AG20443 (cell line): Measurements from ENCODE around the gene MGMT.

Experiments
- DNase-seq: peaks from one replicate; pipeline ENCODE4 v3.0.0; 2012; ENCODE audit warnings: low spot score, mixed read lengths

MGMT gene

GRCh38 chr10:129544205-129545202, 77.5 kb downstream of the MGMT start:
- no peak for DNase-seq

- DNase-seq: no peak
Measured at GRCh38 chr10:129545261-129545660, 78.2 kb downstream of the MGMT start.

GRCh38 chr10:129546106-129546505, 79.1 kb downstream of the MGMT start:
- no peak for DNase-seq

- DNase-seq: no peak
Measured at GRCh38 chr10:129547608-129548007, 80.6 kb downstream of the MGMT start.

GRCh38 chr10:129548600-129548999, 81.6 kb downstream of the MGMT start:
- DNase-seq: no peak

- DNase-seq: no peak
Measured at GRCh38 chr10:129550076-129550475, 83.0 kb downstream of the MGMT start.

GRCh38 chr10:129550658-129551057, 83.6 kb downstream of the MGMT start:
- no peak for DNase-seq

- DNase-seq: no peak
Measured at GRCh38 chr10:129552119-129552518, 85.1 kb downstream of the MGMT start.

GRCh38 chr10:129553928-129554327, 86.9 kb downstream of the MGMT start:
- no peak for DNase-seq

GRCh38 chr10:129556316-129556715, 89.3 kb downstream of the MGMT start:
- DNase-seq: no peak

GRCh38 chr10:129560361-129560760, 93.3 kb downstream of the MGMT start:
- no peak for DNase-seq

- no peak for DNase-seq
Measured at GRCh38 chr10:129562487-129562886, 95.4 kb downstream of the MGMT start.

GRCh38 chr10:129564923-129565322, 97.9 kb downstream of the MGMT start:
- DNase-seq: no peak

GRCh38 chr10:129568583-129569344, 101.7 kb downstream of the MGMT start:
- DNase-seq: no peak

GRCh38 chr10:129570185-129570584, 103.1 kb downstream of the MGMT start:
- no peak for DNase-seq

- DNase-seq: no peak
Measured at GRCh38 chr10:129579228-129579627, 112.2 kb downstream of the MGMT start.

GRCh38 chr10:129580010-129580409, 113.0 kb downstream of the MGMT start:
- no peak for DNase-seq

- no peak for DNase-seq
Measured at GRCh38 chr10:129580901-129581300, 113.9 kb downstream of the MGMT start.

- no peak for DNase-seq
Measured at GRCh38 chr10:129581827-129582411, 114.9 kb downstream of the MGMT start.

- DNase-seq: no peak
Measured at GRCh38 chr10:129583831-129584230, 116.8 kb downstream of the MGMT start.

GRCh38 chr10:129586898-129587443, 119.9 kb downstream of the MGMT start:
- DNase-seq: no peak

GRCh38 chr10:129589546-129589945, 122.5 kb downstream of the MGMT start:
- DNase-seq: no peak
